AG10803 (cell line): ENCODE results near the gene MYBPHL.
A peak's percentile ranks its signal among the peaks of the same experiment; 100 is the strongest.

Experiments used
- DNase-seq: peaks from one replicate; pipeline ENCODE4 v3.0.0; 2010; ENCODE audit warnings: low read depth
- H3K4me3 ChIP-seq: 2 replicates; pipeline ENCODE4 v1.5.1; 2011; ENCODE audit warnings: mild to moderate bottlenecking, low read length, control low read depth
- TF ChIP-seq, protein P1 (sequence below): conservative IDR thresholded peaks from 2 replicates; pipeline ENCODE4 v1.5.1; 2011; ENCODE audit warnings: mild to moderate bottlenecking, low read length, control low read depth, inconsistent platforms

The MYBPHL gene

DNA sequence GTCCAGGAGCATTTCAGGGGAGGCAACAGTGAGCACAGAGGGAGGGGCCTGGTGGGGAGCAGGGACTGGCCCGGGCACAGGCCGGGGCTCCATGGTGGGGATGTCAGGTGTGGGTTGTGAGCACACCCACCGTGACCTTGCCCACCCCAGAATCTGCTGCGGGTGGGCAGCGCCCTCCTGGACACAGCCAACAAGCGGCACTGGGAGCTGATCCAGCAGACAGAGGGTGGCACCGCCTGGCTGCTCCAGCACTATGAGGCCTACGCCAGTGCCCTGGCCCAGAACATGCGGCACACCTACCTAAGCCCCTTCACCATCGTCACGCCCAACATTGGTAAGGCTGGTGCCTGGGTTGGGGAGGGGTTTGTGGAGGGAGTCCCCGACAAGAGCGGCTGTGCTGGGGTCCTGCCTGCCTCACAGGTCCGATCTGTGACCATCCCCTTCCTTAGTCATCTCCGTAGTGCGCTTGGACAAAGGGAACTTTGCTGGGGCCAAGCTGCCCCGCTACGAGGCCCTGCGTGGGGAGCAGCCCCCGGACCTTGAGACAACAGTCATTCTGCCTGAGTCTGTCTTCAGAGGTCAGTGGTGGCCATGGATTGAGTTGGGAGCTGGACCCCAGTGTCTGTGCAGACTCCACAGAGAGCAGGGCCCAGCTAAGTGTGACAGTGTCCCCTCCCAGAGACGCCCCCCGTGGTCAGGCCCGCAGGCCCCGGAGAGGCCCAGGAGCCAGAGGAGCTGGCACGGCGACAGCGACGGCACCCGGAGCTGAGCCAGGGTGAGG, 38.2 kb downstream of the MYBPHL start:
- DNase-seq: no peak
- TF ChIP-seq, protein P1, sequence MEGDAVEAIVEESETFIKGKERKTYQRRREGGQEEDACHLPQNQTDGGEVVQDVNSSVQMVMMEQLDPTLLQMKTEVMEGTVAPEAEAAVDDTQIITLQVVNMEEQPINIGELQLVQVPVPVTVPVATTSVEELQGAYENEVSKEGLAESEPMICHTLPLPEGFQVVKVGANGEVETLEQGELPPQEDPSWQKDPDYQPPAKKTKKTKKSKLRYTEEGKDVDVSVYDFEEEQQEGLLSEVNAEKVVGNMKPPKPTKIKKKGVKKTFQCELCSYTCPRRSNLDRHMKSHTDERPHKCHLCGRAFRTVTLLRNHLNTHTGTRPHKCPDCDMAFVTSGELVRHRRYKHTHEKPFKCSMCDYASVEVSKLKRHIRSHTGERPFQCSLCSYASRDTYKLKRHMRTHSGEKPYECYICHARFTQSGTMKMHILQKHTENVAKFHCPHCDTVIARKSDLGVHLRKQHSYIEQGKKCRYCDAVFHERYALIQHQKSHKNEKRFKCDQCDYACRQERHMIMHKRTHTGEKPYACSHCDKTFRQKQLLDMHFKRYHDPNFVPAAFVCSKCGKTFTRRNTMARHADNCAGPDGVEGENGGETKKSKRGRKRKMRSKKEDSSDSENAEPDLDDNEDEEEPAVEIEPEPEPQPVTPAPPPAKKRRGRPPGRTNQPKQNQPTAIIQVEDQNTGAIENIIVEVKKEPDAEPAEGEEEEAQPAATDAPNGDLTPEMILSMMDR: no peak
- H3K4me3 ChIP-seq: no peak overlapping the region

DNA sequence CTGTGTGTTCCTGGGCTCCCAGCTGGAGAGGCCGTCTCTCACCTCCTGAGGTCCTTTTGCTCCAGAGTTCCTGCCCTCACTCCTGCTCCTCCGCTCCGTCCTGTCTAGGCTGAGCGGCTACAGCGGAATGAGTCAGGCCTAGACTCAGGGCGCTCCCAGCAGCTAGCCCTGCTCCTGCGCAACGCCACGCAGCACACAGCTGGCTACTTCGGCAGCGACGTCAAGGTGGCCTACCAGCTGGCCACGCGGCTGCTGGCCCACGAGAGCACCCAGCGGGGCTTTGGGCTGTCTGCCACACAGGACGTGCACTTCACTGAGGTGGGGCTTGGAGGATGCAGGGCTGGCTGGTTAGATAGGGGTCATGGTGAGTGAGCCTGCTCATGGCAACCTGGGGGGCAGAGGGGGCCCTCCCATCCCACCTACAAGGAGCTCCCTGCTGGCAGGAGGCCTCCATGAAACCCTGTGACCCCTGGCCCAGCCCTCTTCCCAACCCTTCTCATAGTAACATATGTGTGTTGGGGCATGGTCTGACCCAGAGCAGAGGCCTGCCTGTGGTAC, 39.0 kb downstream of the MYBPHL start:
- DNase-seq: no peak
- TF ChIP-seq, protein P1: no peak
- no peak overlapping the region for H3K4me3 ChIP-seq

DNA sequence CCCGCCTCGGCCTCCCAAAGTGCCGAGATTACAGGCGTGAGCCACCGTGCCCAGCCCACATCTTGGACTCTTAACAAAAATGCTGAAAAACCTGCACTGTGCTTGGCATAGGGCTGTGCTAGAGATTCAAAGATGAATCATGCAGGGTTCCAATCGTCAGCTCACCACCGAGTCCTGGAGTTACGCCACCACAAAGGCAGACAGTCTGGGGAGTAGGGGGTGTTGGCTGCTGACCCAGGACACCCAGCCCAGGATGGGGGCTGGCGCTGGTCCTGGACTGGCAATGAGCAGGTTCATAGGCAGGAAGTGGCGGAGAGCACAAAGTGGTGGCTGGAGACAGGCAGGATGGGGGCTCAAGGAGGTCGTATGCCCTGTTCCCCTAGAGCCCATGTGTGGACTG, 39.8 kb downstream of the MYBPHL start:
- TF ChIP-seq, protein P1: no peak
- DNase-seq: peak; percentile 63

DNA sequence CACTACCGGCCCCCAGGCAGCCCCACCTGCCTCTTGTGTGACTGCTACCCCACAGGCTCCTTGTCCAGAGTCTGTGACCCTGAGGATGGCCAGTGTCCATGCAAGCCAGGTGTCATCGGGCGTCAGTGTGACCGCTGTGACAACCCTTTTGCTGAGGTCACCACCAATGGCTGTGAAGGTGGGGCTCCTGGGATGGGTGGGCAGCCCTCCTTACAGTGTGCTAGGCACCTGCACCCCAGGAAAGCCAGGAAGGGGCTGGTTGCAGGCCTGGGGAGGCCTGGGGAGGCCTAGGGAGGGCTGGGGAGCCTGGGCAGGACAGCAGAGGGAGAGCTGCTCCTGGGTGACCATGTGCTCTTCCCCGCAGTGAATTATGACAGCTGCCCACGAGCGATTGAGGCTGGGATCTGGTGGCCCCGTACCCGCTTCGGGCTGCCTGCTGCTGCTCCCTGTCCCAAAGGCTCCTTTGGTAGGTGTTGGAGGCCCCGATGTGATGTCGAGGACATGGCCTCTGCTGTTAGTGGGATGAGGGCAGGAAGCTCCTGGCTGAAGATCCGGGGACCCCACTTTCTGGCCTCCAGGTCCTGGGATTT, 41.0 kb downstream of the MYBPHL start:
- no peak for DNase-seq
- H3K4me3 ChIP-seq: no peak overlapping the region
- TF ChIP-seq, protein P1: no peak

More for the DNA sequence above, 39.8 kb downstream of the MYBPHL start:
- no peak overlapping the region for H3K4me3 ChIP-seq

DNA sequence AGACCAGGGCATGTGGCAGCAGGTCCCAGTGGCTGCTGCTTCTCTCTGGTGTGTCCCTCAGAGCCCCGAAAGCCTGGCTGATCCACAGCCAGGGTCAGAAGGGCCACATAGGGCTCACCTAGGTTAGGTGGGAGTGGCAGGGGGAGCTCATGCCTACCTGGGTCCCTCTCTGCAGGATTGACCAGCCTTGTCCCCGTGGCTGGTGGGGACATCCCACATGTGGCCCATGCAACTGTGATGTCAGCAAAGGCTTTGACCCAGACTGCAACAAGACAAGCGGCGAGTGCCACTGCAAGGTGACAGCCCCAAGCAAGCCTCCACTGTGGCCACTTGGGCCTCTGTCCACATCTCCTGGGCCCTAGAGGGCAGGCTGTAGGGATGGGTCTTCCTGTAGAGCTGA, 41.8 kb downstream of the MYBPHL start:
- no peak for DNase-seq
- TF ChIP-seq, protein P1: no peak
- no peak overlapping the region for H3K4me3 ChIP-seq

DNA sequence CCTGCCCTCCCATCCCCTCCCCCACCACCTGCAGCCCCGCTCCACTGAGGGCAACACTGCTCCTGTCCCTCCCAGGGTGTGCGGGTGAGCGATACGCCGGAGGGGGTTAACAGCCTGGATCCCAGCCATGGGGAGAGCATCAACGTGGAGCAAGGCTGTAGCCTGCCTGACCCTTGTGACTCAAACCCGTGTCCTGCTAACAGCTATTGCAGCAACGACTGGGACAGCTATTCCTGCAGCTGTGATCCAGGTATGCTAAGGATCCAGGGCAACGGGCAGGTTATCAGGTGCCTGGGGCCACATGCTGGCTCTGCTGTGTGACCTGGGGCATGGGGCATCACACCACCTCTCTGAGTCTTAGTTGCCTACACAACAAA, 42.4 kb downstream of the MYBPHL start:
- DNase-seq: no peak
- TF ChIP-seq, protein P1: no peak
- no peak overlapping the region for H3K4me3 ChIP-seq
